Measurements from ENCODE around the gene HESX1.

The HESX1 gene

DNA sequence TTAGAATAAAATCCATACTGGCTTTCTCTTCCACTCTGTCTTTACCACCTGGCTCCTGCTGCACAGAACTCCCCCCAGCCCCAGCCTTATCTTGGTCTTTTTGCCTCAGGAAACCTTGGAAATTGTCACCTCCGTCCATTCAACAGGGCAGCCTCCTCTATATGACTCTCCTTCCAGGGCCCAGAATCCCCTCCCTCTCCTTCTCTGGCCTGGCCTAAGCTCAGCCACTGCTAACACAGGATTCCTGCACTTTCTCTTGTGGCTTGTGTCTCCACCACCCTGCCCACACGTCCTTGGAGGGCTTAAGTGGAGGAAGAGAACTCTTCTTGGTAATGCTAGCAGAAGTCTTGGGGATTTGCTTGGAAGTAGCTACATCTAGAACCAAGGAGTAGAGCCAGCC, 33.1 kb downstream of the HESX1 start:
- no peak for FAIRE-seq

- no peak for FAIRE-seq
Measured at GRCh38 chr3:57165641-57166040, 34.1 kb downstream of the HESX1 start.

GRCh38 chr3:57164657-57165573, 34.9 kb downstream of the HESX1 start, which contains the start of gene IL17RD:
TSS of gene IL17RD (minus strand) at chr3:57165353. CDS start at chr3:57165286, 67 bp downstream.
- FAIRE-seq, result no peak

- no peak for FAIRE-seq
Measured at GRCh38 chr3:57164217-57164656, 35.5 kb downstream of the HESX1 start.

- FAIRE-seq, result no peak
Measured at GRCh38 chr3:57163751-57164150, 36.0 kb downstream of the HESX1 start.

DNA sequence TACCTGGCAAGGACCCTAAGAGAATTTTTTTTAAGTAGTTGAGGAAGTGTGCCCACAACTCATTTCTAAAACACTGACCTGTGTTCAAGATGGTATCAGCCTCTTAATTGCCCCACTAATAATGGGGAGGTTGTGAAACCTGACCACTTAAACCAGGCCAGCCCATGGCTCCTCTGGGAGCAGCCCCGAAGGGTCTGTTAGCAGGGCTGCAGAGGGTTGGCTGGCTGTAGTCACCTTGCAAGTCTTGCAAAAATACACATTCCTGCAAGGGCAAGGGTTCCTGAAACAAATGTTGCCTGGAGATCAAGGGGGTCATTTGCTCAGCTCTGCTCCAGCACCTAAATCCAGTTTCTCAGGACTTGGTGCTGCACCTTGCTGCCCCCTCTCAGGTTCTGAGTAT, 37.9 kb downstream of the HESX1 start:
- FAIRE-seq, result no peak

GRCh38 chr3:57160765-57161538, 38.8 kb downstream of the HESX1 start:
- FAIRE-seq, result peak; percentile 93

DNA sequence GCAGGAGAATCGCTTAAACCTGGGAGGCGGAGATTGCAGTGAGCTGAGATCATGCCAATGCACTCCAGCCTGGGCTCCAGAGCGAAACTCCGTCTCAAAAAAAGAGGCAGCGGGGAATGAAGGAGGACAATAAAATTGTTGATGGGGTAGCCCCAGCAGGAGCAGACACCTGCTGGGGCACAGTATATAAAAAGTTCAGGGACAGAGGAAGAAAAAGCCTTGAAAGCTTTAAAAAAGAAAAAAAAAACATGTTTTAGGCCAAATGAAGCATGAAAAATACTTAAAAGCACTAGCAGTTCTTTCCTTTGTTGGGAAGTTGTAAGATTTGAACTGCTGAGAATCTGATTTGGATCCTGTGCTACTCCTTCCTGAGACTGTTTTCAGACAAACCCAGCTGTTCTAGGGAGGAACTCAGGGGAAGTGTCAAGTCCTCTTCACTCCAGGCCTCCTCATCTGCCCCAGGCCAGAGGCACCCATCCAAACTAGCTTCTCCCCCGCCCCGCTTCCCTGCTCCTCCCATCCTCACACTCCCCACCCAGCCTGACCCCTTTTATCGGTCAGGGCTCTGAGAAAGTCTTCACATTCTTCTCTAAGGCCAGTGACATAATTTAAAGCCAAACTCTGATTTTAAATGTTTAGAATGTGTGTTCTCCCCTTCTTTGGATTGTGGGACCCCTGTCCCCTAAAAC, 39.6 kb downstream of the HESX1 start:
- peak; percentile 89 for FAIRE-seq

- no peak for FAIRE-seq
Measured at GRCh38 chr3:57158813-57159738, 40.7 kb downstream of the HESX1 start.

GRCh38 chr3:57158325-57158724, 41.5 kb downstream of the HESX1 start:
- FAIRE-seq, result no peak

DNA sequence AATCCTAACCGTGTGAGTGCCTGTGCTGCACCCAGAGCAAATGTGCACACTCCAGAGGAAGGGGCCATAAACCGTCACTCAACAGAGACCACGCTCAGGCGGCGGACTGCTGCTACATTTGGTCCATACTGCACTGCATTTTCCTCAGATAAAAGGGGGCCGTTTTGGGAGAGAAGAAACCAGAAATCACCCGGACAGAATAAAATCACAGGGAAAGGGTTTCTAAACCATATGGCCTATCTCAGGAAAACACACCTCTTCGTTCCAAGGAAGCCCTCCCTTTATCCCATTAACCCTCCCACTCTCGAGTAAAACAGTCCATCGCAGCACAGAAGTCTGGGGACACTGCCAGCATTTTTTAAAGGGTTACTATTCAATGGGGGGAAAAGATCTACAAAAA, 42.2 kb downstream of the HESX1 start:
- FAIRE-seq, result no peak

GRCh38 chr3:57155310-57155643, 44.5 kb downstream of the HESX1 start:
- no peak for FAIRE-seq

DNA sequence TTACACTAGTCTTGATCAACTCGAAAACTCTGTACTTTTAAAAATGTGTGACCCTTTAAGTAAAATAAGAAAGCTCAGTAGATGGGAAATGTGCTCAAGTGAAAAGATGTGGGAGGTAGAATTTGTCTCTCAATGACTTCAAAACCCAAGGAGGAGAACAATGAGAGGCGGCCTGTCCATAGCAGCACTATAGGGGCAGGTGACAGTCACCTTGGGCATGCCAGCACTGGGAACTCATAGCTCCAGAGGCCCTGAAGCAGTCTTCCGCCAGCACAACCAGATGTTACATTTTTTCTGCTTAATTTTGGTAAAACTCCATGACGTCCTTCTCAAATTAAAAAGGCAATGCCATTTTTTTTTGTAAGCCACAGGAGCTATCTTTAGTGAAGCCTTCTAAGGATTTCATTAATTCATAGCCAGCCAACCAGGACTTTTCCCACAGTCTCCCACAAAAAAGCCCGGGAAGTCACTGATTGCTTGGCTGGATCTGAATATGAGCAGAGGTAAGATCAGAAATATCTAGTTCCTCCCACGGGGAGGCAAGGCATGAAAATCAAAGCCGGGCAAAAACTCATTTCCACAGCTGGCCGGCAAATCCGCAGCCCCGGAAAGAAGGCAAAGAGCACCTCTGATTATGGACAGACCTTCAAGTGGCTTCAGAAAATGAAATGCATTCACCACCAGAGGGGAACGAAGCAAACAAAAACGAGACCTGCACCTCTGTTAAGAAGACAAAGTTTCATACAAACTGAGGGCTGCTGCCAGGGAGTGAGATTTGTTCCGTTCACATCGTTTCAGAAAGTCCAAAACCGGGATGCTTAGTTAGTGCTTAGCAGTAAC, 45.1 kb downstream of the HESX1 start:
- no peak for FAIRE-seq

DNA sequence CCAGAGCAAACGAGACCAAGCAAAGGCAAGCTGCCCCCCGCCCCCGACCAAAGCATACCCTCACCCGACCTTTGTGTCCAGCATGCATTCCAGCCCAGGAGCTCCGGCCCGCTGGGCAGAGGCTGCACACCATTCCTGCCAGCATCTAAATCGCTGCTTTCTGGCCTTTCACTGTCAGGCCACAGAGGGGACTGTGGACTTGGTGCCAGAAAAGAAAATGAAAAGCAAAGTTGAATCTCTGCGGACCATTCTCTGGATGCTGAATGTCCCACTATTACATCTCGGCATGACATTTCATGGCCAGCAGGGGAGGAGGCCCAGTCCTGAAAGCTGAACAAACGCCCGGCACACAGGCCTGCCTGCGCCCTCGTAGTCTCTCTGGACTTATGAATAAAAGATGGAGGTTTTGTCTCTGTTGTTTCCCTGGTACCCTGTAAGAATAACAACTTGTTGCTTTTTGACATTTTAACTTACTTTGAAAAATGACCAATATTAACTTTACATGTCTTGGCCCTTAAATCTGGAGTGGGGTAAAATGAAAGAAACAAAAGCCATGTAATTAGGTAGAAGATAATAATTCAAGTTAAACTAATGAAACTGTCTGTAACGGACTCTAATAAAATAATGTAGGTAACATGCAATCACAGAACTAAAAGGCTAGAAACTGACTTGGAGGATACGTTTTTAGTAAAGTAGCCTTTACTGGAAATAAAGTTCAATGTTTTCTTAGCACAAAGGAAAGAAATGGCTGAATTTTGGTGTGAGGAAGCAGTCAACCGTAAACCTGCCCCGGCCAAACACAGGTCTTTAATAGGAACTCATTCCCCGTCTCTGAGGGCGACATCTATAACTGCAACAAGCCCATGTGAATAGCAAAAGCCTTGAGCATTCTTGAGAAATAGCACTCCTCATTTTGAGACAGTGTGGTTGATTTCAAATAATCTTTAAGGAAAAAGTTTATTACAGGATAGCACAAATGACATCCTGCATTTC, 47.3 kb downstream of the HESX1 start:
- FAIRE-seq, result no peak

DNA sequence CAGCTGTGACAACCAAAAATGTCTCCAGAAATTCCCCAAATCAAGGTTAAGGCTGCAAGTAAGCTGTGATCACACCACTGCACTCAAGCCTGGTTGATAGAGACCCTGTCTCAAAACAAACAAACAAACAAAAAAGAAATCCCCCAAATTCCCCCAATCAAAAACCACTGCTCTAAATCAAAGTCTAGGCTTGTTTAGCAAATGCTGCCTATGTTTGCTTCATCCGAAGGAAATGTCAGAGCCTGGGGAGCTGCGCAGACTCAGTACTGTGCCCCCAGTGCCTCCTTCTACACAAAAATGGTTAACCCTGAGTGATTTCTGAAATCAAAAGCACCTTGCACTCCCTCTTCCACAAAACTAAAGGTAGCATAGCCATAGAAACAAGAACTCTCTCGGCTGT, 48.0 kb downstream of the HESX1 start:
- FAIRE-seq, result no peak

GRCh38 chr3:57151021-57151449, 48.7 kb downstream of the HESX1 start:
- peak; percentile 46 for FAIRE-seq

- no peak for FAIRE-seq
Measured at GRCh38 chr3:57150113-57150581, 49.6 kb downstream of the HESX1 start.

All from endometrium (tissue), 2 donors.